Transverse colon (tissue), 3 donors: Measurements from ENCODE around the gene KRT37.

Experiments used
- CTCF ChIP-seq, 5 experiments: fragments of 200-600 bp in 3 of 5; fragments of 450-650 bp in 2 of 5; sonication (generic) in 3 of 5; IDR thresholded peaks; 1 replicate in 2 of 5; 2 replicates in 3 of 5; pipeline ENCODE4 v1.5.1; 2016 to 2017; ENCODE audit warnings: antibody characterized with exemption in 5 of 5, inconsistent platforms in 3 of 5, mild to moderate bottlenecking in 2 of 5, moderate library complexity in 1 of 5
- EP300 ChIP-seq: sonication (generic); formaldehyde crosslinking; IDR thresholded peaks from one replicate; pipeline ENCODE4 v1.6.1; 2017; ENCODE audit warnings: antibody characterized with exemption, low read depth
- POLR2A ChIP-seq: fragments of 450-650 bp; IDR thresholded peaks from one replicate; pipeline ENCODE4 v1.6.1; 2016; ENCODE audit warnings: antibody characterized with exemption, mild to moderate bottlenecking, moderate library complexity

GRCh38 chr17:41439375-41439774, 15.0 kb upstream of the KRT37 start:
- no peak for TF ChIP-seq CTCF (IDR thresholded peaks at IDR 0.05)
- TF ChIP-seq POLR2A: no peak
- TF ChIP-seq EP300: no peak
